ENCODE measurements around the gene DTX1.

DTX1 gene

GRCh38 chr12:113081873-113082272, 25.3 kb downstream of the DTX1 start:
- Histone ChIP-seq H3K23ac (ENCODE audit: low read length) (no peak overlapping the region), H2AK5ac (ENCODE audit: low read length) (no peak overlapping the region), H3K27me3 (ENCODE audit: insufficient read depth, low read length) (peaks cover 20% of the 10 kb centered on the region), H3K18ac (ENCODE audit: low read length) (no peak overlapping the region), H3K4me2 (ENCODE audit: low read length) (no peak overlapping the region), H2BK5ac (ENCODE audit: low read depth, low read length, poor library complexity) (no peak overlapping the region), H4K12ac (ENCODE audit: low read depth, low read length) (no peak overlapping the region), H3K4me1 (ENCODE audit: control insufficient read depth in 1 of 2, insufficient read depth in 2 of 2, low read length in 2 of 2) (peaks cover 2 to 3% of the 10 kb centered on the region in 2 experiments), H3K27ac (ENCODE audit: low read depth, low read length) (no peak overlapping the region), H3K9me3 (ENCODE audit: insufficient read depth, low read depth, low read length) (no peaks in the 10 kb centered on the region), H3K4me3 (ENCODE audit: low read depth, low read length) (no peak overlapping the region), H4K91ac (ENCODE audit: low read depth, low read length) (no peak overlapping the region), H3K4ac (ENCODE audit: low read depth, low read length) (no peak overlapping the region), H2AFZ (ENCODE audit: insufficient read depth, low read length, poor library complexity) (no peak overlapping the region), H3K79me2 (ENCODE audit: control insufficient read depth, insufficient read depth, low read length, poor library complexity) (no peaks in the 10 kb centered on the region), H2BK12ac (ENCODE audit: low read length) (no peak overlapping the region), H4K8ac (ENCODE audit: low read depth, low read length) (no peak overlapping the region), H3K79me1 (ENCODE audit: low read length) (no peaks in the 10 kb centered on the region), H3K36me3 (ENCODE audit: control insufficient read depth in 1 of 2, insufficient read depth in 2 of 2, low read length in 2 of 2) (no peaks in the 10 kb centered on the region), H3K14ac (ENCODE audit: low read length) (no peak overlapping the region), H3K9ac (ENCODE audit: low read length) (no peak overlapping the region), H2BK120ac (ENCODE audit: insufficient read depth, low read length, poor library complexity) (no peak overlapping the region)
- no peak for DNase-seq
- WGBS (ENCODE audit: extremely low coverage, insufficient coverage, insufficient read length) = no CpG with 5 or more reads among the region's 4 CpGs

GRCh38 chr12:113082486-113083148, 26.1 kb downstream of the DTX1 start:
- Histone ChIP-seq H4K12ac (ENCODE audit: low read depth, low read length) (no peak overlapping the region), H4K8ac (ENCODE audit: low read depth, low read length) (no peak overlapping the region), H3K9me3 (ENCODE audit: insufficient read depth, low read depth, low read length) (no peaks in the 10 kb centered on the region), H2BK12ac (ENCODE audit: low read length) (no peak overlapping the region), H3K14ac (ENCODE audit: low read length) (no peak overlapping the region), H3K18ac (ENCODE audit: low read length) (no peak overlapping the region), H2AK5ac (ENCODE audit: low read length) (no peak overlapping the region), H3K27ac (ENCODE audit: low read depth, low read length) (no peak overlapping the region), H3K4me2 (ENCODE audit: low read length) (no peak overlapping the region), H3K79me2 (ENCODE audit: control insufficient read depth, insufficient read depth, low read length, poor library complexity) (no peaks in the 10 kb centered on the region), H3K23ac (ENCODE audit: low read length) (no peak overlapping the region), H3K27me3 (ENCODE audit: insufficient read depth, low read length) (peaks cover 13% of the 10 kb centered on the region), H3K79me1 (ENCODE audit: low read length) (no peaks in the 10 kb centered on the region), H2BK120ac (ENCODE audit: insufficient read depth, low read length, poor library complexity) (no peak overlapping the region), H3K9ac (ENCODE audit: low read length) (no peak overlapping the region), H3K4me1 (ENCODE audit: control insufficient read depth in 1 of 2, insufficient read depth in 2 of 2, low read length in 2 of 2) (peaks cover under 1 to 3% of the 10 kb centered on the region in 2 experiments), H3K36me3 (ENCODE audit: control insufficient read depth in 1 of 2, insufficient read depth in 2 of 2, low read length in 2 of 2) (no peaks in the 10 kb centered on the region), H2AFZ (ENCODE audit: insufficient read depth, low read length, poor library complexity) (no peak overlapping the region), H3K4me3 (ENCODE audit: low read depth, low read length) (no peak overlapping the region), H2BK5ac (ENCODE audit: low read depth, low read length, poor library complexity) (no peak overlapping the region), H4K91ac (ENCODE audit: low read depth, low read length) (no peak overlapping the region), H3K4ac (ENCODE audit: low read depth, low read length) (no peak overlapping the region)
- no peak for DNase-seq
- WGBS (ENCODE audit: extremely low coverage, insufficient coverage, insufficient read length) = no CpG with 5 or more reads among the region's 9 CpGs

GRCh38 chr12:113083863-113084435, 27.4 kb downstream of the DTX1 start:
- H3K4me3 ChIP-seq (ENCODE audit: low read depth, low read length) = no peak overlapping the region
- H4K8ac ChIP-seq (ENCODE audit: low read depth, low read length) = no peak overlapping the region
- H3K27ac ChIP-seq (ENCODE audit: low read depth, low read length) = no peak overlapping the region
- H2BK5ac ChIP-seq (ENCODE audit: low read depth, low read length, poor library complexity) = no peak overlapping the region
- peaks cover 0 to 3% of the 10 kb centered on the region in 2 experiments for H3K4me1 ChIP-seq (ENCODE audit: control insufficient read depth in 1 of 2, insufficient read depth in 2 of 2, low read length in 2 of 2)
- no peak overlapping the region for H2AFZ ChIP-seq (ENCODE audit: insufficient read depth, low read length, poor library complexity)
- H3K9me3 ChIP-seq (ENCODE audit: insufficient read depth, low read depth, low read length) = no peaks in the 10 kb centered on the region
- no peak overlapping the region for H3K4me2 ChIP-seq (ENCODE audit: low read length)
- no CpG with 5 or more reads among the region's 11 CpGs for WGBS (ENCODE audit: extremely low coverage, insufficient coverage, insufficient read length)
- no peak overlapping the region for H3K4ac ChIP-seq (ENCODE audit: low read depth, low read length)
- no peaks in the 10 kb centered on the region for H3K79me1 ChIP-seq (ENCODE audit: low read length)
- no peak overlapping the region for H2BK120ac ChIP-seq (ENCODE audit: insufficient read depth, low read length, poor library complexity)
- H4K91ac ChIP-seq (ENCODE audit: low read depth, low read length) = no peak overlapping the region
- no peak overlapping the region for H3K18ac ChIP-seq (ENCODE audit: low read length)
- H3K9ac ChIP-seq (ENCODE audit: low read length) = no peak overlapping the region
- H3K27me3 ChIP-seq (ENCODE audit: insufficient read depth, low read length) = peaks cover under 1% of the 10 kb centered on the region
- H2BK12ac ChIP-seq (ENCODE audit: low read length) = no peak overlapping the region
- no peak overlapping the region for H4K12ac ChIP-seq (ENCODE audit: low read depth, low read length)
- H3K14ac ChIP-seq (ENCODE audit: low read length) = no peak overlapping the region
- no peak for DNase-seq
- no peak overlapping the region for H3K23ac ChIP-seq (ENCODE audit: low read length)
- H2AK5ac ChIP-seq (ENCODE audit: low read length) = no peak overlapping the region
- no peaks in the 10 kb centered on the region for H3K79me2 ChIP-seq (ENCODE audit: control insufficient read depth, insufficient read depth, low read length, poor library complexity)
- no peaks in the 10 kb centered on the region for H3K36me3 ChIP-seq (ENCODE audit: control insufficient read depth in 1 of 2, insufficient read depth in 2 of 2, low read length in 2 of 2)

GRCh38 chr12:113086249-113087164, 30.0 kb downstream of the DTX1 start:
- H3K14ac ChIP-seq (ENCODE audit: low read length) = no peak overlapping the region
- no peak overlapping the region for H2BK12ac ChIP-seq (ENCODE audit: low read length)
- no peak overlapping the region for H2BK5ac ChIP-seq (ENCODE audit: low read depth, low read length, poor library complexity)
- no peaks in the 10 kb centered on the region for H3K79me1 ChIP-seq (ENCODE audit: low read length)
- no peak overlapping the region for H3K4me2 ChIP-seq (ENCODE audit: low read length)
- H2AK5ac ChIP-seq (ENCODE audit: low read length) = no peak overlapping the region
- no peak overlapping the region for H3K23ac ChIP-seq (ENCODE audit: low read length)
- H3K4me1 ChIP-seq (ENCODE audit: control insufficient read depth in 1 of 2, insufficient read depth in 2 of 2, low read length in 2 of 2) = peaks cover 0 to 3% of the 10 kb centered on the region in 2 experiments
- H3K36me3 ChIP-seq (ENCODE audit: control insufficient read depth in 1 of 2, insufficient read depth in 2 of 2, low read length in 2 of 2) = no peaks in the 10 kb centered on the region
- DNase-seq = no peak
- no peak overlapping the region for H2AFZ ChIP-seq (ENCODE audit: insufficient read depth, low read length, poor library complexity)
- no peaks in the 10 kb centered on the region for H3K9me3 ChIP-seq (ENCODE audit: insufficient read depth, low read depth, low read length)
- WGBS (ENCODE audit: extremely low coverage, insufficient coverage, insufficient read length) = no CpG with 5 or more reads among the region's 17 CpGs
- no peak overlapping the region for H3K18ac ChIP-seq (ENCODE audit: low read length)
- H4K12ac ChIP-seq (ENCODE audit: low read depth, low read length) = no peak overlapping the region
- H3K9ac ChIP-seq (ENCODE audit: low read length) = no peak overlapping the region
- H3K79me2 ChIP-seq (ENCODE audit: control insufficient read depth, insufficient read depth, low read length, poor library complexity) = no peaks in the 10 kb centered on the region
- no peaks in the 10 kb centered on the region for H3K27me3 ChIP-seq (ENCODE audit: insufficient read depth, low read length)
- H4K8ac ChIP-seq (ENCODE audit: low read depth, low read length) = no peak overlapping the region
- no peak overlapping the region for H4K91ac ChIP-seq (ENCODE audit: low read depth, low read length)
- H3K27ac ChIP-seq (ENCODE audit: low read depth, low read length) = no peak overlapping the region
- no peak overlapping the region for H3K4me3 ChIP-seq (ENCODE audit: low read depth, low read length)
- no peak overlapping the region for H3K4ac ChIP-seq (ENCODE audit: low read depth, low read length)
- H2BK120ac ChIP-seq (ENCODE audit: insufficient read depth, low read length, poor library complexity) = no peak overlapping the region

All from trophoblast cell (in vitro differentiated cells and primary cell).